ENCODE data around the gene STK24.

The STK24 gene

DNA sequence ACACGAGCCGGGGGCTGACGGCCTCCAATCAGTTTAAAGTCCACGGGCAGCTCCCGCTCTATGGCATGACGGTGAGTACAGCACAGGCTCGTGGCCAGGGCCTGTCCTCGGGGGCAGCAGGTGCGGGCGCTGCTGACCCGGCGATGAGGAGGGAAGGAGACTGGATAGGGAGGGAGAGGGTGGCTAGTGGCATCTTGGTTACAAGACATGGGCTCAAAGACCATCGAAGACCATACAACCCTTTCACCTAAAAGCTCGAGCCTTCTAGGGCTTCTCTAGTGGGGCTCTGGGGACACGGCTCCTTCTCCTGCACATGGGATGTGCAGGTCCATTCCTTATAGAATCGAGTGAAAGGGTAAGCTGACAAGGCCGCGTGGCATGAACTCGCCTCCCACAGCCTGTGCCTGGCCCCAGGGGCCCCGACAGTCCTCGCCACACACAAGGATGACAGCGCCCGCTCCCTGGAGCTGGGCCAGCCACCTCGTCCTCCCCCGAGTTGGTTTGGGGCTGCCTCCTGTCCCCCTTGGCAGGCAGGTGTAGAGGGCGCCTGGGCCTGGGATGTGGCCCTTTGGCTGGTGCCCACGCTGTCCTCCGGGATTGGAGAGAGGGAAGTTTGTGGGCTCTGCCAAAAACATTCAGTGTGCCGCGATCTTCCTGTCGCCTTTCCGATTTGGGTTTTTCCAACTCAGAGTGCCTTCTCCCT lies 137.6 kb downstream of the STK24 start:
- Histone ChIP-seq H3K4me3 (ENCODE audit: insufficient read depth, low read depth, low read length) (no peak overlapping the region), H3K4me1 (ENCODE audit: control insufficient read depth, insufficient read depth, low read length) (no peaks in the 10 kb centered on the region), H3K36me3 (ENCODE audit: control insufficient read depth, insufficient read depth, low read length) (peaks cover 4% of the 10 kb centered on the region), H3K27me3 (ENCODE audit: control insufficient read depth, insufficient read depth, low read length, poor library complexity, severe bottlenecking) (no peaks in the 10 kb centered on the region), H3K9me3 (ENCODE audit: control insufficient read depth, low read length) (no peaks in the 10 kb centered on the region), H3K27ac (ENCODE audit: insufficient read depth, low read depth, low read length, poor library complexity, severe bottlenecking) (no peak overlapping the region)
- 95 to 97% methylated on average over 32 of the region's 32 CpGs for WGBS, 2 experiments

- Histone ChIP-seq H3K27ac (ENCODE audit: insufficient read depth, low read depth, low read length, poor library complexity, severe bottlenecking) (no peak overlapping the region), H3K4me1 (ENCODE audit: control insufficient read depth, insufficient read depth, low read length) (no peaks in the 10 kb centered on the region), H3K36me3 (ENCODE audit: control insufficient read depth, insufficient read depth, low read length) (peaks cover 4% of the 10 kb centered on the region), H3K9me3 (ENCODE audit: control insufficient read depth, low read length) (no peaks in the 10 kb centered on the region), H3K27me3 (ENCODE audit: control insufficient read depth, insufficient read depth, low read length, poor library complexity, severe bottlenecking) (no peaks in the 10 kb centered on the region), H3K4me3 (ENCODE audit: insufficient read depth, low read depth, low read length) (no peak overlapping the region)
- 95 to 96% methylated on average over 27 of the region's 27 CpGs for WGBS, 2 experiments
Observed at GRCh38 chr13:98438246-98439125, 138.4 kb downstream of the STK24 start.

GRCh38 chr13:98436233-98436910 lies 140.5 kb downstream of the STK24 start:
- H3K36me3 ChIP-seq (ENCODE audit: control insufficient read depth, insufficient read depth, low read length): peaks cover 4% of the 10 kb centered on the region
- H3K27ac ChIP-seq (ENCODE audit: insufficient read depth, low read depth, low read length, poor library complexity, severe bottlenecking): no peak overlapping the region
- H3K4me3 ChIP-seq (ENCODE audit: insufficient read depth, low read depth, low read length): no peak overlapping the region
- no peaks in the 10 kb centered on the region for H3K27me3 ChIP-seq (ENCODE audit: control insufficient read depth, insufficient read depth, low read length, poor library complexity, severe bottlenecking)
- WGBS, 2 experiments: 92 to 93% methylated on average over 12 of the region's 12 CpGs
- H3K9me3 ChIP-seq (ENCODE audit: control insufficient read depth, low read length): no peaks in the 10 kb centered on the region
- no peaks in the 10 kb centered on the region for H3K4me1 ChIP-seq (ENCODE audit: control insufficient read depth, insufficient read depth, low read length)

- no peak overlapping the region for H3K27ac ChIP-seq (ENCODE audit: insufficient read depth, low read depth, low read length, poor library complexity, severe bottlenecking)
- H3K27me3 ChIP-seq (ENCODE audit: control insufficient read depth, insufficient read depth, low read length, poor library complexity, severe bottlenecking): no peaks in the 10 kb centered on the region
- H3K4me3 ChIP-seq (ENCODE audit: insufficient read depth, low read depth, low read length): no peak overlapping the region
- no peaks in the 10 kb centered on the region for H3K4me1 ChIP-seq (ENCODE audit: control insufficient read depth, insufficient read depth, low read length)
- H3K36me3 ChIP-seq (ENCODE audit: control insufficient read depth, insufficient read depth, low read length): peaks cover 4% of the 10 kb centered on the region
- H3K9me3 ChIP-seq (ENCODE audit: control insufficient read depth, low read length): no peaks in the 10 kb centered on the region
- WGBS, 2 experiments: 96% methylated on average over 11 of the region's 11 CpGs
Observed at GRCh38 chr13:98435376-98435775, 141.5 kb downstream of the STK24 start.

GRCh38 chr13:98434060-98434459 lies 142.8 kb downstream of the STK24 start:
- no peaks in the 10 kb centered on the region for H3K36me3 ChIP-seq (ENCODE audit: control insufficient read depth, insufficient read depth, low read length)
- H3K27ac ChIP-seq (ENCODE audit: insufficient read depth, low read depth, low read length, poor library complexity, severe bottlenecking): no peak overlapping the region
- no peaks in the 10 kb centered on the region for H3K27me3 ChIP-seq (ENCODE audit: control insufficient read depth, insufficient read depth, low read length, poor library complexity, severe bottlenecking)
- no peaks in the 10 kb centered on the region for H3K9me3 ChIP-seq (ENCODE audit: control insufficient read depth, low read length)
- WGBS, 2 experiments: 93 to 94% methylated on average over 6 of the region's 6 CpGs
- H3K4me3 ChIP-seq (ENCODE audit: insufficient read depth, low read depth, low read length): no peak overlapping the region
- H3K4me1 ChIP-seq (ENCODE audit: control insufficient read depth, insufficient read depth, low read length): no peaks in the 10 kb centered on the region

GRCh38 chr13:98433654-98434053 lies 143.3 kb downstream of the STK24 start:
- Histone ChIP-seq H3K36me3 (ENCODE audit: control insufficient read depth, insufficient read depth, low read length) (no peaks in the 10 kb centered on the region), H3K4me1 (ENCODE audit: control insufficient read depth, insufficient read depth, low read length) (no peaks in the 10 kb centered on the region), H3K9me3 (ENCODE audit: control insufficient read depth, low read length) (no peaks in the 10 kb centered on the region), H3K27me3 (ENCODE audit: control insufficient read depth, insufficient read depth, low read length, poor library complexity, severe bottlenecking) (no peaks in the 10 kb centered on the region), H3K4me3 (ENCODE audit: insufficient read depth, low read depth, low read length) (no peak overlapping the region), H3K27ac (ENCODE audit: insufficient read depth, low read depth, low read length, poor library complexity, severe bottlenecking) (no peak overlapping the region)
- 95 to 97% methylated on average over 10 of the region's 10 CpGs for WGBS, 2 experiments

- H3K4me3 ChIP-seq (ENCODE audit: insufficient read depth, low read depth, low read length): no peak overlapping the region
- no peaks in the 10 kb centered on the region for H3K9me3 ChIP-seq (ENCODE audit: control insufficient read depth, low read length)
- no peaks in the 10 kb centered on the region for H3K4me1 ChIP-seq (ENCODE audit: control insufficient read depth, insufficient read depth, low read length)
- H3K27me3 ChIP-seq (ENCODE audit: control insufficient read depth, insufficient read depth, low read length, poor library complexity, severe bottlenecking): no peaks in the 10 kb centered on the region
- H3K36me3 ChIP-seq (ENCODE audit: control insufficient read depth, insufficient read depth, low read length): no peaks in the 10 kb centered on the region
- no peak overlapping the region for H3K27ac ChIP-seq (ENCODE audit: insufficient read depth, low read depth, low read length, poor library complexity, severe bottlenecking)
- 93 to 97% methylated on average over 11 of the region's 11 CpGs for WGBS, 2 experiments
Observed at GRCh38 chr13:98432638-98433037, 144.3 kb downstream of the STK24 start.

DNA sequence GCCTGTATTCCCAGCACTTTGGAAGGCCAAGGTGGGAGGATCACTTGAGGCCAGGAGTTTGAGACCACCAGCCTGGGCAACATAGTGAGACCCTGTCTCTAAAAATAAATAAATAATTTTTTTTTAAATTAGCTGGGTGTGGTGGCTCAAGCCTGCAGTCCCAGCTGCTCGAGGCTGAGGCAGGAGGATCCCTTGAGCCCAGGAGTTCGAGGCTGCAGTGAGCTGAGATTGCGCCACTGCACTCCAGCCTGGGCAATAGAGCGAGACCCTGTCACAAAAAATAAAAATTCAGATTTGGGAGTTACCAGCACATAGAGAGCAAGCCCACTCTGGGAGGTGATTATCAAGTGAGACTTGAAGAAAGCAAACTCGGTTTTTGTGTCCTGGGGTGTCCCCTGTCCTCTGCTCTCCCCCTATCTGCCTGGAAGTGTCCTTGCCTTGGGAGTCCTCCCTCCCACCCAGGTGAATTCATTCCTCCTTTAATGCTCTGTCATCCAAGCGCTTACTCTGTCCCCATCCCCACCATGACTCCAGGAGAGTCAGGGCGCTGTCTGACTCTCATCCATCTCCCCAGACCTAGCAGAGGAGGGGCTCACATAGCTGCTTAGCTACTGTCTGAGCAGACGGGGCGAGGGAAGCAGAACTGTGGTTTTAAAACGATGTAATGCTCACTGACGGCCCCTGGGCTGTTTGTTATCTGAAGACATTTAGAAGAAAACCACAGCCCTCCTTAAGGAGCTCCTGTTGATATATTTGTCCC lies 146.8 kb downstream of the STK24 start:
- H3K27ac ChIP-seq (ENCODE audit: insufficient read depth, low read depth, low read length, poor library complexity, severe bottlenecking): no peak overlapping the region
- H3K36me3 ChIP-seq (ENCODE audit: control insufficient read depth, insufficient read depth, low read length): no peaks in the 10 kb centered on the region
- WGBS, 2 experiments: 85 to 87% methylated on average over 11 of the region's 11 CpGs
- H3K4me3 ChIP-seq (ENCODE audit: insufficient read depth, low read depth, low read length): no peak overlapping the region
- no peaks in the 10 kb centered on the region for H3K4me1 ChIP-seq (ENCODE audit: control insufficient read depth, insufficient read depth, low read length)
- H3K27me3 ChIP-seq (ENCODE audit: control insufficient read depth, insufficient read depth, low read length, poor library complexity, severe bottlenecking): no peaks in the 10 kb centered on the region
- no peaks in the 10 kb centered on the region for H3K9me3 ChIP-seq (ENCODE audit: control insufficient read depth, low read length)

DNA sequence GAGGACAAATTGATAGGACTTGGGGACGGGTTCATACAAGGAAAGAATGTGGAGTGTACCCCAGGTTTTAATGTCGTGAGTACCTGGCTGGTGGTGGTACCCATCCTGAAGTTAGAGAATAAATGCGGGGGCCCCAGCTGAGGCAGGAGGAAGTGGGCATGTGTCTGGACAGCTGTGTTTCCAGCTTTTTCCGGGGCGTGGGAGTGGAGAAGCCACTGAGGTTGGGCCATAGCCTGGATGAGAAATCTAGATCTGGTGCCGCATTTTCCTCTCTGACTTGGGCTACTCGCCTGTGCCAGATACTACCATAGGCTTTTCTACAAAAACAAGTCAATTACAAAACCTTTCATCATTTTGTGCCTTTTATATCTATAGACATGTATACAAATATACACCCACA lies 147.4 kb downstream of the STK24 start:
- Histone ChIP-seq H3K4me3 (ENCODE audit: insufficient read depth, low read depth, low read length) (no peak overlapping the region), H3K27me3 (ENCODE audit: control insufficient read depth, insufficient read depth, low read length, poor library complexity, severe bottlenecking) (no peaks in the 10 kb centered on the region), H3K27ac (ENCODE audit: insufficient read depth, low read depth, low read length, poor library complexity, severe bottlenecking) (no peak overlapping the region), H3K9me3 (ENCODE audit: control insufficient read depth, low read length) (no peaks in the 10 kb centered on the region), H3K4me1 (ENCODE audit: control insufficient read depth, insufficient read depth, low read length) (no peaks in the 10 kb centered on the region), H3K36me3 (ENCODE audit: control insufficient read depth, insufficient read depth, low read length) (no peaks in the 10 kb centered on the region)
- WGBS, 2 experiments: 93 to 96% methylated on average over 7 of the region's 7 CpGs
